Muscle layer of duodenum (tissue), 2 donors: ENCODE measurements around the gene MFN1.

Experiments
- H3K27ac ChIP-seq: one replicate; pipeline ENCODE4 v1.7.0; 2013; ENCODE audit warnings: mild to moderate bottlenecking, low read length
- H3K27me3 ChIP-seq: one replicate; pipeline ENCODE4 v1.7.0; 2013; ENCODE audit warnings: low read depth, mild to moderate bottlenecking, control low read depth, low read length
- H3K36me3 ChIP-seq, 2 donors: one replicate each; pipeline ENCODE4 v1.7.0; 2013; ENCODE audit warnings: low read length in 2 of 2, control low read depth in 1 of 2, mild to moderate bottlenecking in 1 of 2; ENCODE audit not compliant: insufficient read depth in 2 of 2, control insufficient read depth in 1 of 2
- H3K4me1 ChIP-seq, 2 donors: one replicate each; pipeline ENCODE4 v1.7.0; 2013; ENCODE audit warnings: low read length in 2 of 2, mild to moderate bottlenecking in 2 of 2, control low read depth in 1 of 2, moderate library complexity in 1 of 2; ENCODE audit not compliant: insufficient read depth in 2 of 2, control insufficient read depth in 1 of 2
- H3K4me3 ChIP-seq, 2 donors: one replicate each; pipeline ENCODE4 v1.7.0; 2013; ENCODE audit warnings: low read length in 2 of 2, low read depth in 1 of 2, mild to moderate bottlenecking in 1 of 2
- H3K9me3 ChIP-seq, 2 donors: one replicate each; pipeline ENCODE4 v1.7.0; 2013; ENCODE audit warnings: low read length in 2 of 2, control low read depth in 1 of 2, mild to moderate bottlenecking in 1 of 2; ENCODE audit not compliant: control insufficient read depth in 1 of 2
- donor health status: healthy.

MFN1 gene

DNA sequence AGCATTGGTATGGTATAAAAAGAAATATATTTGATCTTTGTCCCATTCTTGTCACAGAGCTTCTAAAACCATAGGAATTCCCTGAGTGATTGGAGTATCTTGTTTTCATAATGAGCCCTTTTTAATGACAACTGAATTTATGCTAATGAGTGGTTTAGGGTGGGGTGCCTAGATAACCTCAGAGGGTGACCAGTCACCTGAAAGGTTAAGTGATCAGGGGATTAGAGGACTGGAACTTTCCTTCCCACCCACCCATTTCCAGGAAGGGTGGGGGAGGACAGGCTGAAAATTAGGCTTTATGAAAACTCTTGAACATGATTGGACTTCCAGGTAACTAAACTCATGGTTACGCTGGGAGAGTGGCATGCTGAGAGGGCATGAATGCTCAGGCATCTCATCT lies 8.5 kb downstream of the MFN1 start:
- H3K4me1 ChIP-seq = no peaks in the 10 kb centered on the region
- H3K9me3 ChIP-seq = no peaks in the 10 kb centered on the region
- no peak overlapping the region for H3K27ac ChIP-seq
- peaks cover 37 to 76% of the 10 kb centered on the region in 2 donors for H3K36me3 ChIP-seq
- H3K4me3 ChIP-seq = no peak overlapping the region
- H3K27me3 ChIP-seq = no peaks in the 10 kb centered on the region

DNA sequence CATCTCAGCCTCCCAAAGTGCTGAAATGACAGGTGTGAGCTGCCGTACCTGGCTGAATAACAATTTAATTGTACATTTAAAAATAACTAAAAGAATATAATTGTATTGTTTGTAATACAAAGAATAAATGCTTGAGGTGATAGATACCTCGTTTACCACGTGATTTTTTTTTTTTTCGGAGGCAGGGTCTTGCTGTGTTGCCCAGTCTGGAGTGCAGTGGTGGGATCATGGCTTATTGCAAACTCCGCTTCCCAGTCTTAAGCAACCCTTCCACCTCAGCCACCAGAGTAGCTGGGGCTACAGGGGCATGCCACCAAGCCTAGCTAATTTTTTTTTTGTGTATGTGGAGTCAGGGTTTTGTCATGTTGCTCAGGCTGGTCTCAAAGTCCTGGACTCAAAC lies 15.8 kb downstream of the MFN1 start:
- Histone ChIP-seq H3K36me3 (peaks cover 33 to 52% of the 10 kb centered on the region in 2 donors), H3K9me3 (no peaks in the 10 kb centered on the region), H3K27me3 (no peaks in the 10 kb centered on the region), H3K27ac (no peak overlapping the region), H3K4me1 (no peaks in the 10 kb centered on the region), H3K4me3 (no peak overlapping the region)

DNA sequence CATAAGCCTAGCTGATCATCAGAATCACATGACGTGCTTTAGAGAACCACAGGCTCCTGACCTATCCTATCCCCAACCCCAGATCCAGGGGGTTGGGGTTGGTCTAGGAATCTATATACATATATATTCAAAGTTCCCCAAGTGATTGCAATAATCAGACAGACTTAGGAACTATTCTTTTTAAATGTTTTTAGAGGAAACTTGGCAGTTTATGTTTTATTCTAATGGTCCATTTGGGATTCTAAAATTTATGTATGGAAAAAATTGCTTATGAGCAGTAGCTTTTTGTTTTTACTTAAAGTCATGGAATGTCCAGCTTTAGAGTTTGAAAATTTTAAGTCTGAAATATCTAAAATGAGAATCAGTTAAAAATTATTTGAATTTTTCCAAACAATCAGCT lies 22.1 kb downstream of the MFN1 start:
- peaks cover 24 to 32% of the 10 kb centered on the region in 2 donors for H3K36me3 ChIP-seq

DNA sequence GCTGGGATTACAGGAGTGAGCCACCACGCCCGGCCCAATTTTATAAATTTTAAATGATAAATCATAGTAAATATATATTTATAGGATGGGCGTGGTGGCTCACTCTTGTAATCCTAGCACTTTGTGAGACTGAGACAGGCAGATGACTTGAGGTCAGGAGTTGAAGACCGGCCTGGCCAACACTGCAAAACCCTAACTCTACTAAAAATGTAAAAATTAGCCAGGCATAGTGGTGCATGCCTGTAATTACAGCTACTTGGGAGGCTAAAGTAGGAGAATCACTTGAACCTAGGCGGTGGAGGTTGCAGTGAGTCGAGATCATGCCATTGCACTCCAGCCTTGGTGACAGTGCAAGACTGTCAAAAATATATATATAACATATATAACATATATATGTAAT lies 26.4 kb downstream of the MFN1 start:
- no peaks in the 10 kb centered on the region for H3K4me1 ChIP-seq
- no peaks in the 10 kb centered on the region for H3K9me3 ChIP-seq
- peaks cover 20 to 25% of the 10 kb centered on the region in 2 donors for H3K36me3 ChIP-seq
- no peak overlapping the region for H3K4me3 ChIP-seq
- no peaks in the 10 kb centered on the region for H3K27me3 ChIP-seq
- H3K27ac ChIP-seq = no peak overlapping the region

More for the DNA sequence above, 22.1 kb downstream of the MFN1 start:
- Histone ChIP-seq H3K4me3 (no peak overlapping the region), H3K4me1 (no peaks in the 10 kb centered on the region), H3K9me3 (no peaks in the 10 kb centered on the region), H3K27me3 (no peaks in the 10 kb centered on the region), H3K27ac (no peak overlapping the region)

DNA sequence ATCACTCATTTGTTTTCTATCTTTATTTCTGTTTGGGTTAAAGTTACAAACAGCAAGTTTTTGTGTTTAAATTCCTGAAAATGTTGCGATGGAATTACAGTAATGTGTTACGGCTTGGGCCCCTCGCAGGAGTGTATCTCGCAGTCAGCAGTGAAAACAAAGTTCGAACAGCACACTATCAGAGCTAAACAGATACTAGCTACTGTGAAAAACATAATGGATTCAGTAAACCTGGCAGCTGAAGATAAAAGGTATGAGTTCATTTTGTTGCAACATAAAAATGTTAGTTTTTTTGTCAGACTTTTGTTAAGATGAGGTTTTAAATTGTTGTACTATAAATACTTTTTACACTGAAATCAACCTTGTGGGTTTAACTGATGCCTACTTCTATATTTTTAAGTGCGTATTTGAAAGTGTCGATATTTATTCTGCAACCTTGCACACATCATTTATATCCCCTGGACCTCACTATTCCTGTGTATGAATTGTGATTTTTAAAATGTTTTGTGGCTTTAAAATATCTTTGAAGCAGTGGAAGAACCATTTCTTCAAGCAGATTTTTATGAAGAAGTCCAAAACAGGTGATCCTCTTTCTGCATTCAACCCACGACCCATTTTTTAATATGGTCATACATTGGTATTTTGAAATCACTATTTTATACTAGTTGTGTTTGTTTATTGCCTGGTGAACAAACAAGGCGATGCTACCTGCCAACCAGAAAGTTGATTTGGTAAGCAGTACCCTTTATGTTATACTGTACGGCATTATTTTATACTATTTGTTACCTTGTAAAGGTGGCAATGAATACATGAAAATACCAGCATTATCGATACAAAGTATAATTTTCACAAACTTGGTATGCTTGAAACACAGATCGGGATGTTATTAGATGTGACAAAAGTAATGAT lies 27.8 kb downstream of the MFN1 start:
- Histone ChIP-seq H3K9me3 (no peaks in the 10 kb centered on the region), H3K4me1 (no peaks in the 10 kb centered on the region), H3K27me3 (no peaks in the 10 kb centered on the region), H3K4me3 (no peak overlapping the region), H3K36me3 (peaks cover 22 to 32% of the 10 kb centered on the region in 2 donors), H3K27ac (no peak overlapping the region)

DNA sequence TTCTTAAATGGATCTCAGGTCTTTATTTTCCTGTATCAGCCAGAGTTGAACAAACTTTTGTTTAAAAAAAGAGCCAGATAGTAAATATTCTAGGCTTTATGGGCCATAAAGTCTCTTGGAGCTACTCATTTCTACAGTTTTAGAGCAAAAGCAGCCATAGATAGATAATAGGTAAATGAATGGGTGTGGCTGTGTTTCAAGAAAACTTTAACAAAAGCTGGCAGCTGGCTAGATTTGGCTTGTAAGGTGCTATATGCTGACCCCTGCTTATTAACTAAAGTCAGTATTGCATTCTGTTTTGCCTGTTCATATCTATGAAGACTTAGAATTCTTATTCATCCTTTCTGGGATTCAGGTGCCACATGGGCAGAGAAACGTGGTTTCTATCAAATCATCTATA lies 29.0 kb downstream of the MFN1 start:
- H3K4me1 ChIP-seq = no peaks in the 10 kb centered on the region
- H3K9me3 ChIP-seq = no peaks in the 10 kb centered on the region
- H3K36me3 ChIP-seq = peaks cover 22 to 42% of the 10 kb centered on the region in 2 donors
- H3K4me3 ChIP-seq = no peak overlapping the region
- no peak overlapping the region for H3K27ac ChIP-seq
- H3K27me3 ChIP-seq = no peaks in the 10 kb centered on the region

DNA sequence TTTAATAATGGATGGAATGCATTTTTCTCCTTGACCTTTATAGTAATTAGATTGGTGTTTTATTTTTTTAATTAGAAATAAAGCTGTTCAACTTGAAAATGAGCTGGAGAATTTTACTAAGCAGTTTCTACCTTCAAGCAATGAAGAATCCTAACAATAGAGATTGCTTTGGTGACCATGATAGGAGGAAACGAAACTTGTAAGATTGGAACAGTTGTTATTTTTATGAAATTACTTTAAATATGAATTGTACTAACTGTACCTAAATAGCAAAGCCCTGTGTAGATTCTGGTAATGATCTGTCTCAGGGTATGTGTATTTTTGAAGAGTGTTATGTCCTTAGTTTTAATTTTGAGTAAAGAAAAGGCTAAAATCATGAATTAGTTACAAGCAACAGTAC lies 44.4 kb downstream of the MFN1 start:
- no peak overlapping the region for H3K27ac ChIP-seq
- H3K27me3 ChIP-seq = no peaks in the 10 kb centered on the region
- H3K36me3 ChIP-seq = peaks cover 34 to 42% of the 10 kb centered on the region in 2 donors
- no peak overlapping the region for H3K4me3 ChIP-seq
- no peaks in the 10 kb centered on the region for H3K4me1 ChIP-seq
- no peaks in the 10 kb centered on the region for H3K9me3 ChIP-seq

DNA sequence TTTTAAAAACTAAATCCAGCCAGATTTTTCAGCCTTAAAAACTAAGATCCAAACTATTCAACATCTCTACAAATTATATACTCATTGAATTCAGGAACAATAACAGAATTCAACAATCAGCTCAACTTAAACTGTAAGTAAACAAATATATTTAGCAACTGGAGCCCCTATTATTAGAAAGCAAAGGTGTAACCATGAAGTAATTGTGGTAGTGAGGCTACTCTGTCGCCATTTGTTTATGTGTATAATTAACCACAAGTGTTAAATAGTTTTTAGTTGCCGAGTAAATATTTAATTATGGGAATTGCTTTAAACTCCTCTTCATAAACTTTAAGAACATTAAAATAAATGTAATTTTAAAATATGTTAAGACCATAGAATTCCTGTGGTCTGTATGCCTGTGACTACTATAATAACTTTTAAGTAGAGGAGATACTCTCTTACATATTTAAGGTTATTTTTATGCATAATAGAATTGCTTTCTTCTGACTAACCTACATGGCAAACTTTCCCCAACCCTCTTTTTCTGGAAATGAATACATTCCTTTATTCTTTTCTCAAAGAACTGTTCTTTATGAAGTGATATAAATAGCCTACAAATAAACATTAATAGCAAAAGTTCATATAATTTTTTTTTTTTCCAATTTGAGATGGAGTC lies 51.2 kb downstream of the MFN1 start:
- peaks cover 18 to 50% of the 10 kb centered on the region in 2 donors for H3K36me3 ChIP-seq
- no peaks in the 10 kb centered on the region for H3K27me3 ChIP-seq
- no peak overlapping the region for H3K27ac ChIP-seq
- H3K4me1 ChIP-seq = no peaks in the 10 kb centered on the region
- H3K9me3 ChIP-seq = no peaks in the 10 kb centered on the region
- H3K4me3 ChIP-seq = no peak overlapping the region

DNA sequence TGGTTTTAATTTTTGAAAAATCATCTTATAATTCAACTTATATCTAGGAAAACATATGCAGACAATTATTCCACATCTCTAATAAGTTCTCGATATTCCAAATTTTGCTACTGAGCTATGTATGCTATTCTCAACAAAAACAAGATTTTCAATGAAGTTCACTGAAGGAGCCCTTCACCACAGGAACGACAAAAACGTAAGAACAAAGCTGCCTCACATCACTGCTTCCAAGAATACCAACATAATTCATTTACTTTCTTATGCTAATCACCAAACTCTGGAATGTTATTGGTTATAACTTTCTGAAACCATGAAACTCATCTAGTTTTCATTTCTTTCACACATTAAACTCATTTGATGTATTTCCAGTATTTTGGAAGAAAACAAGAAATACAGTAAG lies 54.1 kb downstream of the MFN1 start:
- Histone ChIP-seq H3K9me3 (no peaks in the 10 kb centered on the region), H3K36me3 (peaks cover 18 to 52% of the 10 kb centered on the region in 2 donors), H3K27me3 (no peaks in the 10 kb centered on the region), H3K4me3 (no peak overlapping the region), H3K4me1 (no peaks in the 10 kb centered on the region), H3K27ac (no peak overlapping the region)

DNA sequence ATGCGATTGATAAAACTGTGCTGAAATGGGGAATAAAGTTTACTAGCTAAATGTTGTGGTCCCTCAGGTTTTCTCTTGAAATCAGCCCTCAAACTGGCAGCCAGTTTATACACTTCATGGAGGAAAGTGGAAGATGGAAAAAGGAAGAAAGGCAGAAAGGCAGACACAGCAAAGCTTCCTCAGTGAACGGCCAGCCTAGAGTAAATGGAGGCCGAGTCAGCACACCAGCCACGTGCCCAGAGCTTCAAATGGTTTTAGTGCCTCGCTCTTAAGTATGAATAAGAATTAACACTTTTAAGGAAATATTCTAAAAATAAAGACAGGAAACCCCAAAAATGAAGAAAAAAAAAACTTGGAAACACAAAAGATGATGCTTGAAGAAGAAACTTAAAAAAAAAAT lies 55.5 kb downstream of the MFN1 start:
- Histone ChIP-seq H3K4me3 (no peak overlapping the region), H3K27me3 (no peaks in the 10 kb centered on the region), H3K9me3 (no peaks in the 10 kb centered on the region), H3K4me1 (no peaks in the 10 kb centered on the region), H3K36me3 (peaks cover 21 to 44% of the 10 kb centered on the region in 2 donors), H3K27ac (no peak overlapping the region)

DNA sequence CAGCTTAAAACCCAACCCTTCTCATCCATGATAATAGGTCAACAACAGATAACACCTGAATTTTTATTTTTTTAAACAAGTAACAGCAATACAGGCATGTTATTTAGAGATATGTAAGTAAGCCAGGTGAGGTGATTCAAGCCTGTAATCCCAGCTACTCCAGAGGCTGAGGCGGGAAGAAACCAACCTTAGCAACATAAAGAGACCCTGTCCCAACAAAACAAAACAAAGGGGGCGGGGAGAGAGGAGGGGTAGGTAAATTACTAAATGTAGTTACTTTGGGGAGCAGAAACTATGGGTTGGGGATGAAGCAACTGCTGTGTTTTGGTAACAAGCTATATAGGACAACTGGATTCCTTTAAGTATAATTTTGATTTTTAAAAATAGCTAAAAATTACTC lies 56.8 kb downstream of the MFN1 start:
- Histone ChIP-seq H3K36me3 (peaks cover 21 to 41% of the 10 kb centered on the region in 2 donors), H3K4me3 (no peak overlapping the region), H3K27ac (no peak overlapping the region), H3K9me3 (no peaks in the 10 kb centered on the region), H3K4me1 (no peaks in the 10 kb centered on the region), H3K27me3 (no peaks in the 10 kb centered on the region)
